GM12865 (cell line): Measurements from ENCODE around the gene ST6GALNAC3.

Source experiments
- DNase-seq: peaks from one replicate; pipeline ENCODE4 v3.0.0; 2010; ENCODE audit warnings: low read depth
- H3K4me3 ChIP-seq: 2 replicates; pipeline ENCODE4 v1.5.1; 2011; ENCODE audit warnings: mild to moderate bottlenecking, low read depth, low read length, control low read depth
- TF ChIP-seq, protein P1 (sequence below): IDR thresholded peaks from 2 replicates; pipeline ENCODE4 v1.5.1; 2011; ENCODE audit warnings: low read length, control low read depth, low read depth, inconsistent platforms; ENCODE audit not compliant: insufficient read depth; ENCODE audit errors: missing control alignments

The ST6GALNAC3 gene

DNA sequence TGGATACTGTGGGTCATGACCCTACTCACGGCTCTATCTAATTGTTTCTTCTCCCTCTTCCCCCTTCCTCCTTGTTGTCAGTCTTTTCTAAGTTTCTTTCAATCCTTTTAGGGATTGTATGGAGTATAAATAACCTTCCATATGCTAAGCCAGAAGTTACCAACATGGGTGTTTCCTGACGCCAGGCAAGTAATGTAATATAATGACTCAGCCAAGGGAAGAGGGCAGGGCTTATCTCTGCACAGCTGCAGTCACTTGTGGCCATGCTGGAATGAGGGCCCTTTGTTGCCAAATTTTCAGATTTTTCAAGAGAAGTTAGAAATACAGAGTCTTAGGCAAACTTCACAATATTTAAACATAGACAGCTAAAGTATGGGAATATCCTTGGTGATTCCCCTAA lies 194.6 kb downstream of the ST6GALNAC3 start:
- H3K4me3 ChIP-seq, result no peak overlapping the region
- TF ChIP-seq, protein P1, sequence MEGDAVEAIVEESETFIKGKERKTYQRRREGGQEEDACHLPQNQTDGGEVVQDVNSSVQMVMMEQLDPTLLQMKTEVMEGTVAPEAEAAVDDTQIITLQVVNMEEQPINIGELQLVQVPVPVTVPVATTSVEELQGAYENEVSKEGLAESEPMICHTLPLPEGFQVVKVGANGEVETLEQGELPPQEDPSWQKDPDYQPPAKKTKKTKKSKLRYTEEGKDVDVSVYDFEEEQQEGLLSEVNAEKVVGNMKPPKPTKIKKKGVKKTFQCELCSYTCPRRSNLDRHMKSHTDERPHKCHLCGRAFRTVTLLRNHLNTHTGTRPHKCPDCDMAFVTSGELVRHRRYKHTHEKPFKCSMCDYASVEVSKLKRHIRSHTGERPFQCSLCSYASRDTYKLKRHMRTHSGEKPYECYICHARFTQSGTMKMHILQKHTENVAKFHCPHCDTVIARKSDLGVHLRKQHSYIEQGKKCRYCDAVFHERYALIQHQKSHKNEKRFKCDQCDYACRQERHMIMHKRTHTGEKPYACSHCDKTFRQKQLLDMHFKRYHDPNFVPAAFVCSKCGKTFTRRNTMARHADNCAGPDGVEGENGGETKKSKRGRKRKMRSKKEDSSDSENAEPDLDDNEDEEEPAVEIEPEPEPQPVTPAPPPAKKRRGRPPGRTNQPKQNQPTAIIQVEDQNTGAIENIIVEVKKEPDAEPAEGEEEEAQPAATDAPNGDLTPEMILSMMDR, result no peak
- DNase-seq, result no peak

DNA sequence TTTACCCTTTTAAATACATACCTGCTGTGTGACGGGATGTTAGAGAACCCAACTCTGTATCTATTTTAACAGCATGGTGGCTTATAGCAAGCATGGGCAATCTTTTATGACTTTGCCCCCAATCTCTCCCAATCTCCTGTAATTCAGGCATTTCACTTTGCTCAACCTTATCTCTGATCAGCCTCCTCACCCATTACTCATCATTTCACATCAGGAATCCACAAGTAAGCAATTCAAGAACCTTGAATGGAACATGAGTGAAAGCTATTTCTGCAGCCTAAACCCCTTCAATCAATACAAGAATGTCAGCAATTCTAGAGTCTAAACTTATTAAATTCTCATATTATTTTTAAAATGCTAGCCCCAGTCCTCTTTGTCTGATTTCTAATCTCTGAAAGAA lies 199.8 kb downstream of the ST6GALNAC3 start:
- no peak overlapping the region for H3K4me3 ChIP-seq
- TF ChIP-seq, protein P1, result no peak
- no peak for DNase-seq

DNA sequence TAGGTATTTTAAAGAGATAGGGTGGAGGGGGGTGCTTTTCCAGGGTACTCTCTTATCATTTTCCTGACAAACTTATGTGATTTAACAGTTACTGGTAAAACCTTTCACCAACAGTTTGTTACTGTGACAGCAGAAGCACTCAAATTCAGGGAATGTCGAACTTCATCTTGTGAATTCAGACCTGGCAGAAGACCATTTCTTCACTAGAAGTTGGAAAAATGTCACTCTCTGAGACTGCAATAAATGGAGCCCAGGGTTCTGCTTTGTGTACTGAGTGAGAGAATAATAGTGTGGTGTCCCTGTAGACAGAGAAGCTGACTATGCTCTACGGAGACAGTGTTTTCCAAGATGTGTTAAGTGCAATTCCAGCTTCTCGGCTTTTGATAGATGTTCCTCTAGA lies 200.2 kb downstream of the ST6GALNAC3 start:
- DNase-seq, result no peak
- H3K4me3 ChIP-seq, result no peak overlapping the region
- TF ChIP-seq, protein P1, result no peak

DNA sequence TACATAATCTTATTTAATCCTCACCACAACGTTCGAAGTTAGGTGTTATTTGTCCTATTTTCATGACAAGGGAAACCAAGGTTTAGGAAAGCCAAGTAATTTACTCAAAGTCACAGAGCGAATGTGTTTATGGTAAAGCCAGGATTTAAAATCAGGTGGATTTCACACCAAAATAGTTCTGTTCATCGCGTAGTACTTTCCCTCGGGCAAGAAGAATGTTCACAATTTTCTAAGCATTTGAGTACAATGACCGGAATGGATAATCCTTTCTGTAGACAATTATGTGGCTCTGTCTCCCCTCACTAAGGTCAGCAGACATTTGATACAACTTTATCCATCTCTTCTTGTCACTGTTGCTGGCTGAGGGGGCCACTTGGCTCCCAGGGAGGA lies 204.2 kb downstream of the ST6GALNAC3 start:
- H3K4me3 ChIP-seq, result no peak overlapping the region
- DNase-seq, result no peak
- TF ChIP-seq, protein P1, result no peak

DNA sequence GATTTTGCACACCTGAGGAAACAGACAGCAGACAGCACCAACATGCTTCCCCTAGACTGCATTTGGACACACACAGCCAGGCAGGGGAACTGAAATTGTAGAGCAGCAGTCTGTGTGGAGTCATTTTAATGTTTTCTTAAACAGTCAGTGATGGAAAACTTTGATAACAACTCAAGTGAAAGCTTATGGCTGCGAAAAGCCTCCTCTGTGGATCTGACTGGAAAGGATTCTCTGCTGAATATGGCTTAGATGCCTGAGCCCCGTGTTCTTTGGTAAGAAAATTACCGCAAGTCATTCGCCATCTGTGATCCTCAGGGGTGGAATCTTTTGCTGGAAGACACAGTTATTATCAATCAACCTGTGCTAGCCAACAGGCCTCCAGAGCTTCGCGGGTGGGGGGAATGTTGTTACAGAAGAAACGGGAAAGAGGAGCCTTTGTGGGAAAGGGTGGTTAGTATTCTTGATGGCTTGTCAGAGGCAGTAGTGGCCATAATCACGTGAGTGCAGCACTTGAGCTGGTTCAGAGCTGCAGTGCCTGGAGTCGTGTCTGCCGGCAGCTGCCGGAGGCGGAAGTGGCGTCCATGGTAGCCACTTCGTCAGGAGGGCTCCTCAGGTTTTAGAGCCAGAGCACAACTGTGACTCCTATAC lies 204.7 kb downstream of the ST6GALNAC3 start:
- no peak overlapping the region for H3K4me3 ChIP-seq
- TF ChIP-seq, protein P1, result no peak
- DNase-seq, result no peak

DNA sequence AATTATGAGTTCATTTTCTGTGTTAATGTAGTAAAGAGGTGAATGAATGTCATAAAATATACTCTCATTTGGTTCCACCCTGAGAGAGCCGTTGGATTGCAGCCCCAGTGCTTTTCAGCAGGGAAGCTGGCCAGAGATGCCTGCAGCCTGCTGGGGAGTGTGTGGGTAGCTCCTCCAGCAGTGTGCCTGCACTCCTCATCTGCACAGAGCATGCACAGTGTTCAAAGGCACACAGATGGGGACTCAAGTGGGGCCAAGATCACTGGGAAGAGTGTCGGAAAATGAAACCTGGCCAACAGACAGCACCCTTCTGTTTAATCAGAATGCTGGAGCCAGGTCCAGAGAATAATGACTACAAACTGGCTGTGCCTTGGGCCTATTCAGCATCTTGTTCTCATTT lies 206.8 kb downstream of the ST6GALNAC3 start:
- TF ChIP-seq, protein P1, result no peak
- no peak overlapping the region for H3K4me3 ChIP-seq
- no peak for DNase-seq

DNA sequence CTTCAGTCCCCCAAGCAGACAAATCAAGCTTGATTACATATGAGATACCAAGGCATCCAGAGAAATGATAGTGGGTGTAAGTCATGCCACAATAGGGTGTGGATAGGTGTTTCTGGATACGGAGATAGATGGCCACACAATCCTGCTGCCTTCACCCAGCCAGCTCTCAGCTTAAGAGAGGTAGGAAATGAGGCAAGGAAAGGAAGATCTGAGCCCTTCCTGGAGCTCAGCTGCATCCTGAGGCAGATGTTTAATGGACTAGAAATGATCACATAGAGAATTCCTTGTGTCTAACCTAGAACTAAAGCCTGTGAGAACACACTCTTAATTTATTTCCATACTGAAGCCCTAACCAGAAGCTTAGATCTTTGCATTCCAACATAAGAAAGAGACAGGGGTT lies 210.3 kb downstream of the ST6GALNAC3 start:
- no peak overlapping the region for H3K4me3 ChIP-seq
- TF ChIP-seq, protein P1, result no peak
- DNase-seq, result no peak
